Erythroblast (primary cell): ENCODE results near the gene CLSTN3.

ENCODE experiments used
- GATA1 ChIP-seq: IDR thresholded peaks from 2 replicates; pipeline ENCODE4 v1.6.1; 2011; ENCODE audit warnings: low read depth, mild to moderate bottlenecking, control low read depth, low read length, moderate library complexity
- POLR2A ChIP-seq: IDR thresholded peaks from 2 replicates; pipeline ENCODE4 v1.6.1; 2011; ENCODE audit warnings: mild to moderate bottlenecking, low read length

- TF ChIP-seq POLR2A (no peak), GATA1 (no peak)
Measured at GRCh38 chr12:7102582-7102981, 27.6 kb upstream of the CLSTN3 start.
